HG03432 (cell line): ENCODE data around the gene GLIS1.

Source experiments
- ATAC-seq: cut with Tn5 transposase; IDR thresholded peaks from one replicate; pipeline ENCODE4 v1.9.1; 2021; ENCODE audit warnings: mild to moderate bottlenecking, moderate library complexity; ENCODE audit not compliant: unreplicated experiment

GLIS1 gene

DNA sequence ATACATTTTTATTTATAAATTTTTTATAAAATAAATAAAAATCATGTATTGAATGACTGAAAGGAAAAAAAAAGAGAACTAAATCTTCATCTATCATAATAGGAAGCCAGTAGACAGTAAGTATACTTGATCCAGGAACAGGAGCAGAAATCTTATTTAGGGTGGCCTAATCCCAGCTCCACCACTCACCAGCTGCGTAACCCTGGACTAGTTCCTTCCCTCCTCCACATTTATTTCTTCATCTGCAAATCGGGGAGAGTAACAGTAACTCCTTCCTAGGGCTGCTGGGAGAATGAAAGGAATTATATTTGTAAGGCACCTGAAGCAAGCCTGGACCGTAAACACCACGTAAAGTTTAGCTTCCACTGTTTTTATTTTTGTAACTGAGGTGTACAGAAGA lies 17.9 kb downstream of the GLIS1 start:
- no peak for ATAC-seq

DNA sequence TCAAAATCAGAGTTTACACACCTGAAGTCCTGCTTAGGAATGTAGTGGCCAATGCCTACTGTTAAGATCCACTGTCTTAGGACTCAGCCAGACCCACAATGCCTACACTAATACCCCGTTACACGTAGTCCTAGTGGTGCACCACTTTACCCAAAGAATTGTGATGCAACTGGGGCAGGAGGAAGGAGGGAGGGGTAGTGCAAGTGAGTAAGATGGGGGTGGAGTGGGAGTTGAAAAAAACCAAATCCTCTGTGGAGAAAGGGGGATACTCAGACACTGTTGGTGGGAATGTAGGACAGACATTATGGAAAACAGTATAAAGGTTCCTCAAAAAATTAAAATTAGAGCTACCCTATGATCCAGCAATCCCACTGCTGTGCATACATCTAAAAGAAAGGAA lies 19.5 kb downstream of the GLIS1 start:
- ATAC-seq, result no peak

DNA sequence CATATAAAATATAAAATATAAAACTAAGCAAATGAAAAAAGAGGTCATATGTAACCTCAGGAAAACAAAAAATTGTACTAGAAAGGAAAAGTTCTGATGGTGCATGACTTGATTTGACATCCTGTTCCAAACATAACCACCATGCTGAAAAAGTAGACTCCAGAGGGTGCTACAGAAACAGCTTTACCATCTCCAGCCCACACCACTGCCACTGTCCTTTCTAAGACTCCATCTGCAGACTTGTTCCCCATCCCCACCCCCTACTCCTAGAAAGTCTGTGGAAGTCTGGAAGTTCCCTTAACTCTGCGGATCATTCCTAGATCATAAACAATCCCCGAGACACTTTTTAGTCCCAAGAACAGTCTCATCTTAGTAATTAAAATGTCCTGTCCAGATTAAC lies 20.5 kb downstream of the GLIS1 start:
- no peak for ATAC-seq

DNA sequence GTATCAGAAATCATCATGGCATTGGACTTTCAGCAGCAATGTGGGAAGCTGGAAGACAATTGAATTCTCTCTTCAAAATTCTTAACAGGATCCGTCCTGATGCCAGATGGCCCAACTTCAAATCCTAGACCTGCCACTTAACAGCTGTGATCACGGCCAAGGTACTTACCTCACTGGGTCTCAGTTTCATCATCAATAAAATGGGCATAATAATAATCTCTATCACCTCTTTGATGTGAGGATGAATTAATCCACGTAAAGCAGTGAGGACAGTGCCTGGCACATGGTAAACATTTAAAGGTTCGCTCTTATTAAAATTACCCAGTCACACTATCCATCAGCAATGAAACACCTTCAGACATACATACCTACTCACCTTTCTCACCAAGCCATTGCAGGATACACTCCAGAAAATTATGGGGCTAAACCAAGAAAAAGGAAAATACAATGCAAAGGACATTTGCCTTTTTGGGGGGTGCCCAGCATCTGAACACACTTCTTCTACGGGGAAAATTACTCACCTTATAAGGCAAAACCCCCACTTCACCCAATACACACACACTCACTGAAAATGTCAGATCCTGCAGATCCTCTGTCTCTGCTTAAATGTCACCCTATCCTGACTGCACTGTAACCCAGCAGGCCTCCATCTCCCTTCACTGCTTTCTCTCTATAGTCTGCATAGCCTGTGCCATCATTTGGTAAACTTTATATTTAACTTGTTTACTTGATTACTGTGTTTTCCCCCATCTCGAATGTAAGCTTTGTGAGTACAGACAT lies 21.7 kb downstream of the GLIS1 start:
- no peak for ATAC-seq

DNA sequence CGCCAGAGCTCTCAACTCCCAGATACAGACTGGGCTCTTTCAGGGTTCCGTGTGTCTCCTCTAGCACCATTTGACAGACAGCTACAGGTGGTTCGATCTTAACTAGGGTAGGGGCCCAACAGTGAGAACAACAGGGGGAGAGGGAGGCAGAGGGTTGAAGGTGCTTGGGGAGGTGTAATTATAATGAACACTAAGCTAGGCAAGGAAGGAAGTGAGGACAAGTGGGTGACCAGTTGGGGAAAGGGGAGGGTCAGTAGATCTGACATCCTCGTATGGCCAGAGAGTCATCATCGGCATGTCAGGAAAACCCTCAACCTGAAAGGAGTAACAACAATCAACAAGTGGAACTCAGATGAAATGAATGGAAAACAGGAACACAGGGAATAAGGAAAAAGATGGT lies 22.8 kb downstream of the GLIS1 start:
- ATAC-seq, result no peak

DNA sequence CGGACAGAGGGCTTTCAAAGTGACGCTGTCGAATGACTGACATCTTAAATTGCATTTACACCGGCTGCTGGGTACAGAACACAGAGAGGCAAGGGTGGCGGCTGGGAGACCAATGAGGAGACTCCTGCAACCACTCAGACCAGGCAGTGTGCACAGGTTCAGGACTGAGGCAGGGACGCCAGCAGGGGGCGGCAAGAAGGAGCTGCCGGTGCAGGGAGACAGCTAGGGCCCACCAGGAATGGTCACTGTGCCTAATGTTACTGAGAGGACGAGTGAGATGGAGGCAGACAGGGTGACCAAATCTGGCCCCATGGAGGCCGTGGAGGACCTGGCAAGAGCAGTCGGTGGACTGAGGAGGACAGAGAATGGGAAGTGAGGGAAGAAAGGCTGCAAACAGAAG lies 23.5 kb downstream of the GLIS1 start:
- no peak for ATAC-seq

DNA sequence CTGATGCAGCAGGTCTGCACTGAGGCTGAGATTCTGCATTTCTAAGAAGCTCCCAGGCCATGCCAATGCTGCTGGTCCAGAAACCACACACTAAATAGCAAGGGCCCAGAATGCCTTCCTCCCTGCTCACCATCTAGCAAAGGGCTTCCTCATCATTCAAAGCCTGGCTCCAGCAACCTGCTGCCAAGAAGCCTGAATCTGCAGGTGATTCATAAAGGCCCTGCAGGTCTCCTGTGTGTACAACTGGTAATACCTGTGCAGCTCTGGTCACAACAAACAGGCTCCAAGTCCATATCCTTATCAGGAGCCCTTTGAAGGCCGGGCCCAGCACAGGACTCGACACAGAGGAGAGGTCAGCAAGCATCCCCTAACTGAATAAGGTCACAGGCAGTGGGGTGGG lies 26.7 kb downstream of the GLIS1 start:
- no peak for ATAC-seq

DNA sequence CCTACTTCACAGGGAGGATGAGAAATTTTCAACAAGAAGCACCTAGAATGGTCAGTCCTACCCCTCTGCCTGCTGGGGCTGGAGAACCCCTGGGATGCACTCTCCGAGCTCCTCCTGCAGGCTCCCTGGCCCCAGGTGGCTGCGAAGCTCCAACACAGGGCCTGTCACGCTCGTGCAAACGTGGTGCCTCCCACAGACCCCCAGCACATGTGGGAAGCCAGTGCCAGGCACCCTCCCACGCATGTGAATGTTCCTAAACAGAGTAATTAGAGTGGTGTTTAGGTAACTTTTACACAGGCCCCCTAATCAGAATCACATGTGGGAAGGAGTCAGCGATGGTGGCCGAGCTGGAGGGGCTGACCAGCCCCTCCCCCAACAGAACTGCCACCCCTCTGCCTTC lies 28.4 kb downstream of the GLIS1 start:
- no peak for ATAC-seq

DNA sequence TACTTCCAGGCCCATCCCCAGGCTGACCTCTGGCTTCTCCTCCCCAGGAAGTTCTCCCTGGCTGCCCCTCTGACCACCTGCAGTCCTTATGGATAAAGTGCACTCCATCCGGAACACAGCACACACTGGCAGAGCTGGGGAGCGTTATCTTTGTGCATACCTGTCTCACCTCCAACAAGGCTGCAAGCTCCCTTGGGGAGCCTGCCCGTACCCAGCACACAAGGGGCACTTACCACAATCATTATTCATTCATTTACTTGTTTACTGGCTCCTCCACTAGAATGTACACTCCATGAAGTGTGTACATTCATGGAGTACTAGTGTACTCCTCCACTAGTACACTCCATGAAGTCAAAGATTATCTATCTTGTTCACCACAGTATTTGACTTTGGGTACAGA lies 30.3 kb downstream of the GLIS1 start:
- ATAC-seq, result no peak

DNA sequence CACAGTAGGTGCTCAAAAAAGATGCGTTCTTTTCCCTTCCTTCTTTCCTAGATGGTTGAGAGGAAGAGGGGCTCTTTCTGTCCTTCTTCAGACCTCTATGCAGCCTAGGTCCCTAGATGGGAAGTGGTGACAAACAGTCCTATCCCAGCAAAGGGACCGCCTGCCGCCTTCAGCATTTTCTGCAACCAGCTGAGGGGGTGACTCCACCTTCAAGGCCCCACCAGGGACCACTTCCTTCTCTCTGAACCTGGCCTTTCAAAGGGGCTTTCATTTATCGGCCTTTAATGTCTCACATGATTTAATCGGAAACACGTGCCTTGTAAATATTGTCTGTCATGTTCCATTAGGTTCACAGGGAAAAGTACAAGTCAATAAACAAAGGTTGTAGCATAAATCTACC lies 32.6 kb downstream of the GLIS1 start:
- no peak for ATAC-seq

DNA sequence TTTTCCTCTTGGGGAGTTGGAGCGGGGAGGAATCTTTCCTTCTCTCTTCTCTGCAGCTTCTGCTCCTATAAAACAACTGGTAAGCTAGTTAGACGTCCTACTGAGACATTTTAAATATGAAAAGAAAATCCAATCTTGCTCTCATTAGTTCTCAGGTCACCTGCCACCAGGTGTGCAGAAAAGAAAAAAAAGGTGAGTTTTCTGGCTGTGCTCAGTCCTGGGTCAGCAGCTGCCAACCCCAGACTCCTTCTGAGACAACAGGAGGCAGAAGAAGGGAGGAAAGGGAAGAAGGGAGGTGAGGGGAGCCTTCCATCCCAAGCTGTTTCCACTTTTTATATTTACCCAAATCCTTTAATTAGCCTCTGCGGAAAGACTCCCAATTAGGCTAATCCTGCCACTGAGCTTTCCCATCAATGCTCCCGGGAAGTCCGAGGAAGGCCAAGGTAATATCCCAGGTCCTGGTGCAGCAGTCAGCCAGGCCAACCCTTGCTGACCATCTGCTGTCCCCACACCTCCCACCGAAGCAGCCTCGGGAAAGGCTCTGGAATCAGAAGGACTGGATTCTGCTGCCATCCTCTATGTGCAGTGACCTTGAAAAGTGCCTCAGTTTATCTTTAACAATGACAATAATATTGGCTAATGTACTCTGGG lies 33.4 kb downstream of the GLIS1 start:
- no peak for ATAC-seq

DNA sequence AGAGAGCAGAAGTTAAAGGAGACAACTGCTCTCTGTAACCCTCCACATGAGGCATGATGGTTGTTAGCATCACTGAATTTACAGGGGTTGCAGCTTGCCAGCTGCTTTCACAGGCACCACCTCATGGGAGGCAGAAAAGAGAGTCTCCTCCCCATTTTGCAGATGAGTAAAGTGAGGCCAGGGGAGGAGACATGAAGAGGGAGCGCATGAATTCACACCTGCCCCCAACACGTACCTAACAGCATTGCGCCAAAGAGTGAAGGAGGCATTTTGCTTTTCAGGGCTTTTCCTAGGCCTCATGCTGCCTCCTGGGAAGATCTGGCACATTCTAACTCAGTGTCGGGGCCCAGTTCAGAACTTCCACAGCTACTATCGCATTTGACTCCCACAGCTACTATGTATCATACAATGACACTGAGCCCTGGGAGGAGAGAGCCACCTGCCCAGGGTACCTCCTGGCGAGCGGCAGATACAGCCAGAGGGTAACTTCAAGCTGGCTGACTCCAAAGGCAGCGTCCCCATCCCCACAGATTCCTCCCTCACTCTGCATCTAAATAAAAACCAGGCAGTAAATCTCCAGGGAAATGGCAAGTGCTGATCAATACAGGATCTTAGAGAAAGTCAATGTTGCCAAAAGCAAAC lies 34.0 kb downstream of the GLIS1 start:
- ATAC-seq, result no peak

DNA sequence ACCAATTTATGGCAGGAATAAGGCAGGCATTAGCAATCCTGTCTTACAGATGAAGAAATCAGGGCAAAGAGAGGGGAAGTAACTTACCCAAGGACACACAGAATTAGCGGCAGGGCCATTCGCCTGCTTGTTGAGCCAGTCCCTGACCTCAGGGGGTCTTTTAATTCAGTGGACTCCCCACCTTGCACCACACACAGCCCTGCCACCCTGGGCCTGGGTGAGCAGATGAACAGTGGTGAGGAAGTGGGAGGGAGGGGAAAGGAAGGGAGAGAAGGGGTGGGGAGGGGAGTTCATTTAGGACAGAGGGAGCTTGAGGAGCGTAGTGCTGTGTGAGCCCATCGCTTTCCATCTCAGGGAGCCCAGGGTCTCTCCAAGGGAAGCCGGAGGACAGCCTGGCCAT lies 34.7 kb downstream of the GLIS1 start:
- ATAC-seq, result no peak

DNA sequence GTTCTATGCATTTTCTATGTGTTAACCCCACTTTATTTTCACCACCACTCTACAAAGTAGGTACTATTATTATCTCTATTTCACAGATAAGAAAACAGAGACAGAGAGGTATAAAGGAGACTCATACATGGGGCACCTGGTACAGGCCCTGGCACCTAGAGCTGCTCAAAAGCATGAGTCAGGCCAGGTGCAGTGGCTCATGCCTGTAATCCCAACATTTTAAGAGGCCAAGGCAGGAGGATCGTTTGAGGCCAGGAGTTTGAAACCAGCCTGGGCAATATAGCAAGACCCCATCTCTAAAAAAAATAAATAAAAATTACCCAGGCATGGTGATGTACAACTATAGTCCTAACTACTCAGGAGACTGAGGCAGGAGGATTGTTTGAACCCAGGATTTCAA lies 35.8 kb downstream of the GLIS1 start:
- no peak for ATAC-seq

DNA sequence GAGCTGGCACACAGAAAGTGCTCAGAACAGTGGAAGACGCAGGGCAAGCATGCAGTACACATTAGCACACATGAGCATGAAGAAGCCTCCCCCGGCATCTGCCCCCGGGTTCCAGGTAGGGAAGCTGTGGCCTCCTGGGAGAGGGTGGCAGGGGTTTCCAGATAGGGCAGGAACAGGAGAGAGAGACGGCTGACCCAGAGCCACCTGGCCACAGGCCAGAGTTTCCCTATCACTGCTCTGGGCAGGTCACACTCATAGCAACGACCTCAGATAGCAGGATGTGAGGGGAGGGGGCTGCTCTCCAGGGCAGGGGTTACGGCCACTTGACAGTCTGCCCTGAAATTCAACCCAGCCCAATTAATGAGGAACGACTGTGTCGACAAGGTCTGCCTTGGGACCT lies 36.6 kb downstream of the GLIS1 start:
- no peak for ATAC-seq

DNA sequence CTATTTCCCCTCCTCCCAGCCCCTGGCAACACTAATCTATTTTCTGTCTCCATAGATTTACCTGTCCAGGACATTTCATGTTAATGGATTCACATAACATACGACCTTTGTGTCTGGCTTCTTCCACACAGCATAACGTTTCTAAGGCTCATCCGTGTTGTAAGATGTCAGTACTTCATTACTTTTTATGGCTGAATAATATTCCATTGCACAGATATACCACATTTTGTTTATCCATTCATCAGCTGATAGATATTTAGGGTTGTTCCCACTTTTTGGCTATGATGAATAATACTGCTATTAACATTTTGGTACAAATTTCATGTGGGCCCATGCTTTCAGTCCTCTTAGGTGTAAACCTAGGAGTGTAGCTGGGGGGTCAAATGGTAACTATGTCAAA lies 38.2 kb downstream of the GLIS1 start:
- ATAC-seq, result no peak

DNA sequence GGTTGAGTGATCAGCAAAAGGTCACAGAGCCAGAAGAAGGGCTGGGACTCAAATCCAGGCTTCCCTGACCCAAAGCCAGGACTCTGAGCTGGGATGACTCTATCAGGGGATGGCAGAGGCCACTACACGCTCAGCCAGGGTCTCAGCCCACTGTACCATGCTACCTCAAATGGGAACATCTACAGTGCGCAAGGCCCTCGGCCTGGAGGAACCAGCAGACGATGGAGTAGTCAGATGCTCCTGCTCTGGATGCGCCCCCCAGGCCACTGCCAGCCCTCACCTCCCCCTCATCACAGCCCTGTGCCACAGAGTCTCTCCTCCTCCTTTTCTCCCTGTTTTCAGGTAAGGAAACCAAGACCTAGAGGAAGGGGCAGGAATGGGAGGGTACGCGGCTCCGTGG lies 39.0 kb downstream of the GLIS1 start:
- no peak for ATAC-seq

DNA sequence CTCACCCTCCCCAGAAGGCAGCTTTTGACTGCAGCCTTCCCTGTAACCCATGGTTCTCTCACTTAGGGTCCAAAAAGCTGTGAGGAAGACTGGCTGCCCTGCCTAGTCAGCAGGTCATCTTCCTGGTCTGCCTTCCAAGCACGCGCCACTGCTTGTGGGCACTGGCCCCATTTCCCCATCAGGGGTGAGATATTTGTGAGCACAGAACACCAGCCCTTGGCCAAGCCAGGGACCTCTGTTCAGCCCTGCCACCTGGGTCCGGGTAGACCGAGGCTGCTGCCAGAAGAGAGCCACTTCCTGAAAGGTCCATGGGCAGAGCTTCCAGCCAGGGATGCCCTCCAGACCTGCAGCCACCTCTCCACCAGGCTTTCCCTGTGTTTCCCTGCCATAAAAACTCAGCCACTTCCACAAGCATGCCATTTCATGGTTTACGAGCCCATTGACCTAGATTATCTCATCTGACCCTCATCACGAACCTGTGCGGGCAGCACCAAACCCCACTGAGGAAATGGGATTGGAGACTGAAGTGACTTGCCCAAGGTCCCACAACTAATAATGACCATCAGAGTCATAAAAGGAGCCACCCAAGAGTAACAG lies 40.5 kb downstream of the GLIS1 start:
- no peak for ATAC-seq

DNA sequence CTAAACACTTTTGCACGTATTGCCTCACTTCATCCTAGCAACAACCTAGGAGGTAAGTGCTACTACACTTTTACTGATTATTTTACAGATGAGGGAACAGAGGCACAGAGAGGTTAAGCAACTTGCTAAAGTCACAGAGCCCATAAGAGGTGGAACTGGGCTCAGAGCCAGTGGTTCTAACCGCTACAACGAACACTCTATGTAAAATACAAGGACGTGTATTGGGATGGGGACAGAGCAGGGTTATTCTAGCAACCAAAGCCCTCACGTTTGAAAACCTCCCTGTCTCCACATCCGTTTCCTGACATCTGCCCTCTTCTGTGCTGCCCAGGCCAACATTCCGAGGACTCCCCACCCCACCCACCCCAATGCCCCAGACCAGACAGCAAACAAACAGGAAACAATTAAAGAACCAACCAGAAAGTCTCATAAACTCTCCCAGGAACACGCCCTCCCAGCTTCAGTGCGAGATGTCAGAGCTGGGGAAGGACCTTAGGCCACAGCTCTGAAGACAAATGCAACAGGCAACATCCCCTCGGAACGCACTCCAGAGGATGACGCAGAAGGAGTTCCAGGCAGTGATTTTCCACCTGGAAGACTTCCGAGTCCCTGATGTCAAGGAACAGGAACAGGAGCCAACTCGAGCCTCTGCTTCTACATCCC lies 41.1 kb downstream of the GLIS1 start:
- ATAC-seq, result no peak

DNA sequence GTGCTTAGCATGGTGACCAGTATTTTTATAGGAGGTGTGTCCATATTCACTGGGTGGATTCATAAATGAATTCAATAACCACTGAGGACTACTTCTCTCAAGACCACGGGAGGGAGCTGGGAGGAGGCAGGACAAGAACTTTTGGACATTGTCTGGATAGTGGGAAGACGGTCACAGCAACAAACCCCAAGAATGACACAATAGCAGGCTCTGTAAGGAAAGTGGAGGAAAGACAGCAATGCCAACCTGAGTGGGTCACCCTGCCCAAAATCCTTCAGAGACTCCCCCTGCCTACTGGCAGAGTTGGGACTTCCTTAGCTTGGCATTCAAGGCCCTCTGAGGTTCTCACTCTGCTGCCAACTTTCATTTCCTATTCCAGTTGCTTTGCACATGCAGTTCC lies 42.0 kb downstream of the GLIS1 start:
- no peak for ATAC-seq

DNA sequence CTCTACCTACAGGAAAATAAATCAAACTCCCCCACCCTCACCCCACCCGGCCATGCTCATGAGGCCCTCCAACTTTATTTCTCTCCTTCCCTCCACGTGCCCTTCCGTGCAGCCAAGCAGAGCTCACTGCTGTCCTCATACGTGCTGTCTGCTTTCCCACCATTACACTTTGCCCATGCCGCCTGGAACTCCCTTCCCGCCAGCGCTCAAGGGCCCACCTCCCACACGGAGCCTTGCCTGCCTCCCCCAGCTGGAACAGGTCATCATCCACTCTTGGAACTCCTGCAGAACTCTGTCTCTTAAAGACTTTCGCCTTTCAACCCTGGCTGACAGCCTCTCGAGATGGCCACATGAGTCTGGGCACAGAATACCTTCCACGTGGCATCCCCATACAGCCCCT lies 42.4 kb downstream of the GLIS1 start:
- no peak for ATAC-seq
